DOHH2 (cell line): ENCODE measurements around the gene ARID3A.

Experiments
- H3F3A ChIP-seq: fragments of 200-600 bp; sonication (generic), shearing (Covaris generic); 2 replicates; pipeline ENCODE4 v1.6.0; 2016; ENCODE audit warnings: antibody characterized with exemption, mild to moderate bottlenecking; ENCODE audit not compliant: control insufficient read depth, insufficient read depth
- H3K27ac ChIP-seq: fragments of 200-600 bp; sonication (generic); 2 replicates; pipeline ENCODE4 v1.5.1; 2014; ENCODE audit warnings: low read depth, mild to moderate bottlenecking, low read length, moderate library complexity
- H3K27me3 ChIP-seq: fragments of 200-600 bp; sonication (generic); 2 replicates; pipeline ENCODE4 v1.6.1; 2014; ENCODE audit warnings: mild to moderate bottlenecking, low read length, mixed read lengths; ENCODE audit not compliant: control insufficient read depth
- H3K36me3 ChIP-seq: fragments of 200-600 bp; sonication (generic); 2 replicates; pipeline ENCODE4 v1.6.1; 2014; ENCODE audit warnings: mild to moderate bottlenecking, low read length, moderate library complexity, mixed read lengths; ENCODE audit not compliant: control insufficient read depth
- H3K4me1 ChIP-seq: fragments of 200-600 bp; sonication (generic); 2 replicates; pipeline ENCODE4 v1.6.1; 2014; ENCODE audit warnings: mild to moderate bottlenecking, low read length, mixed read lengths; ENCODE audit not compliant: control insufficient read depth
- H3K4me2 ChIP-seq: fragments of 200-600 bp; sonication (generic); 2 replicates; pipeline ENCODE4 v1.6.0; 2014; ENCODE audit warnings: mild to moderate bottlenecking, low read length, moderate library complexity
- H3K4me3 ChIP-seq: fragments of 200-600 bp; sonication (generic); 2 replicates; pipeline ENCODE4 v1.5.1; 2014; ENCODE audit warnings: mild to moderate bottlenecking, low read length, mixed read lengths
- H3K79me2 ChIP-seq: fragments of 200-600 bp; sonication (generic); 2 replicates; pipeline ENCODE4 v1.6.1; 2014; ENCODE audit warnings: mild to moderate bottlenecking, low read length, mixed read lengths; ENCODE audit not compliant: control insufficient read depth
- H3K9me2 ChIP-seq: fragments of 200-600 bp; sonication (generic); replicated peaks from 2 replicates; pipeline ENCODE4 v1.6.1; 2014; ENCODE audit warnings: mild to moderate bottlenecking, low read length, mixed read lengths; ENCODE audit not compliant: control insufficient read depth
- H3K9me3 ChIP-seq: fragments of 200-600 bp; sonication (generic); 2 replicates; pipeline ENCODE4 v1.6.1; 2014; ENCODE audit warnings: antibody characterized with exemption, low read length, mixed read lengths; ENCODE audit not compliant: control insufficient read depth, insufficient read depth
- H4K20me1 ChIP-seq: fragments of 200-600 bp; sonication (generic); 2 replicates; pipeline ENCODE4 v1.6.0; 2014; ENCODE audit warnings: low read depth, mild to moderate bottlenecking, antibody characterized with exemption, low read length, moderate library complexity; ENCODE audit not compliant: control insufficient read depth, insufficient read depth
- CTCF ChIP-seq: fragments of 200-600 bp; sonication (generic); IDR thresholded peaks from one replicate; pipeline ENCODE4 v1.5.1; 2014; ENCODE audit warnings: antibody characterized with exemption, mild to moderate bottlenecking, low read depth, low read length; ENCODE audit not compliant: poor library complexity, severe bottlenecking
- EZH2phosphoT487 ChIP-seq: fragments of 200-600 bp; sonication (generic); IDR thresholded peaks from 2 replicates; pipeline ENCODE4 v1.6.1; 2017; ENCODE audit warnings: borderline replicate concordance, mild to moderate bottlenecking, antibody characterized with exemption, low read length, moderate library complexity, mixed read lengths

ARID3A gene

GRCh38 chr19:966485-967088 lies 40.8 kb downstream of the ARID3A start:
- no peaks in the 10 kb centered on the region for H3K36me3 ChIP-seq
- H3K27me3 ChIP-seq = no peaks in the 10 kb centered on the region
- no peak overlapping the region for H3K4me3 ChIP-seq
- no peak overlapping the region for H3K27ac ChIP-seq
- H4K20me1 ChIP-seq = no peaks in the 10 kb centered on the region
- H3K9me2 ChIP-seq = no peaks in the 10 kb centered on the region
- H3K9me3 ChIP-seq = peaks cover 10% of the 10 kb centered on the region
- H3K4me1 ChIP-seq = no peaks in the 10 kb centered on the region
- no peak overlapping the region for H3K4me2 ChIP-seq
- no peak for TF ChIP-seq CTCF
- TF ChIP-seq EZH2phosphoT487 = no peak
- no peaks in the 10 kb centered on the region for H3K79me2 ChIP-seq
- H3F3A ChIP-seq = no peaks in the 10 kb centered on the region

DNA sequence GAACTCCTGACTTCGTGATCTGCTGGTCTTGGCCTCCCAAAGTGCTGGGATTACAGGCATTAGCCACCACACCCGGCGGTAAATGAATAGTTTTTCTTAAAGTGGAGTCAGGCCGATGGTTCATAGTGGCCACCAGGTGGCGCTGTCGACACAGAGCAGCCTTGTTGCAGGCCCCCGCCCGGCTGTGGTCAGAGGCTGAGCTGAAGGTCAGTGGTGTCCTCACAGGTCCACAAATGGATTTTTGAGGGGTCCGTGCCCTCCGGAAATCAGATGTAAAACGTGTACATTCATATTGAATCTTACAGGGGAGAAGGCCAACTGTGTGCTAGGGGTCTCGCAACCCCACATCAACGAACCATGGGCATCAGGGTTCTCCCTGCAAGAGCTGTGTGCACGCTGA lies 44.9 kb downstream of the ARID3A start:
- H3K9me3 ChIP-seq = peaks cover 13% of the 10 kb centered on the region
- no peaks in the 10 kb centered on the region for H3K9me2 ChIP-seq
- H3K79me2 ChIP-seq = no peaks in the 10 kb centered on the region
- H3K4me1 ChIP-seq = no peaks in the 10 kb centered on the region
- no peaks in the 10 kb centered on the region for H3K27me3 ChIP-seq
- no peaks in the 10 kb centered on the region for H3K36me3 ChIP-seq
- no peaks in the 10 kb centered on the region for H4K20me1 ChIP-seq
- no peak overlapping the region for H3K4me2 ChIP-seq
- H3K4me3 ChIP-seq = no peak overlapping the region
- no peak overlapping the region for H3K27ac ChIP-seq
- H3F3A ChIP-seq = no peaks in the 10 kb centered on the region
- TF ChIP-seq CTCF = peak; percentile 82
- no peak for TF ChIP-seq EZH2phosphoT487

DNA sequence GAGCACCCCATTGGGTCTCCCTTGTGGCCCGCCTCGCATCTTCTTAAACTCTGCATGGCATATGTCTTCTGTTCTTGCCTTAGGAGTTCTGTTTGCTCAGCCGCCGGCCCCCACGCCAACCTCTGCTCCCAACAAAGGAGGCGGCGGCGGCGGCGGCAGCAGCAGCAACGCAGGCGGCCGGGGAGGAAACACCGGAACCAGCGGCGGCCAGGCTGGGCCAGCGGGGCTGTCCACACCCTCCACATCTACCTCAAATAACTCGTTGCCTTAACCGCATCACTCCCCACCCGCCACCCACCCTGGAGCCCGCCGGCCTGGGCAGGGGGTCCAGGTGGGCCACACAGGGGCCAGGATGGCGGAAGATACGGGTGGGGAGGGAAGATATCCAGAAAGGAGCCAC lies 46.0 kb downstream of the ARID3A start:
- TF ChIP-seq EZH2phosphoT487 (no peak), CTCF (no peak)
- Histone ChIP-seq H3K27me3 (no peaks in the 10 kb centered on the region), H3K79me2 (no peaks in the 10 kb centered on the region), H3K9me2 (no peaks in the 10 kb centered on the region), H4K20me1 (no peaks in the 10 kb centered on the region), H3K27ac (no peak overlapping the region), H3K4me1 (no peaks in the 10 kb centered on the region), H3K36me3 (no peaks in the 10 kb centered on the region), H3F3A (no peaks in the 10 kb centered on the region), H3K4me3 (no peak overlapping the region), H3K9me3 (peaks cover 13% of the 10 kb centered on the region), H3K4me2 (no peak overlapping the region)
